GM11168 (cell line): ENCODE results near the gene CMAS.

Experiments
- in situ Hi-C: fragments of 300-500 bp; cut with MboI; formaldehyde crosslinking; loops from one replicate; pipeline ENCODE4 v1.12.0; 2022; ENCODE audit warnings: low sequenced_read_pairs; ENCODE audit not compliant: unreplicated experiment

The CMAS gene

DNA sequence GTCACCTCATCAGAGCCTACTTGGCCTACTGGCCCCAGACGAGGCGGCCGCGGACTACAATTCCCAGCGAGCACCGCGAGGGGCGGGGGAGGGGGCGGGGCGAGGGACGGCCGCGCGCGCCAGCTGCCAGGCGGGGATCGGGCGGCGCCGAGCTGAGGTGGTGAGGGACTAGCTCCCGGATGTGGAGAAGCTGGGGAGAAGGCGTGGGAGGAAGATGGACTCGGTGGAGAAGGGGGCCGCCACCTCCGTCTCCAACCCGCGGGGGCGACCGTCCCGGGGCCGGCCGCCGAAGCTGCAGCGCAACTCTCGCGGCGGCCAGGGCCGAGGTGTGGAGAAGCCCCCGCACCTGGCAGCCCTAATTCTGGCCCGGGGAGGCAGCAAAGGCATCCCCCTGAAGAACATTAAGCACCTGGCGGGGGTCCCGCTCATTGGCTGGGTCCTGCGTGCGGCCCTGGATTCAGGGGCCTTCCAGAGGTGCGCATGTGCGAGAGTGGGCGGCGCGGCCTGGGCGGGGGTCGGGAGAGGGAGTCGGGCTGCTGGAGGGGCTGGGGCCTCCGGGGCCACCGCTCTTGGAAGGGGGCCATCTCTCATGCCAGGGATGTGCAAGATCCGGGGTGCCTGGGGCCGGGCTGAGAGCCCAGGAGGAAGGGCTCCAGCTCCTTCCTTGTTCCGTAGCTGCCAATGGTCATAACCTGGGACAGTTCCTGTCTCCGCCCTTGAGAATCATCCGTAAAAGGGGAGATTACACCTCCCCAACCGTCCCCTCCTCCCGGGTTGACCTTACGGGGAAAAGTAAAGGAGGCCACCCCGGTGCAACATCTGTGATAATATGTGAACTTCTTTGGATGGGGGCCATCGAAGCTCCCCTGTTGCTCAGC, at the start of gene CMAS:
Gene CMAS (plus strand): TSS at position 129 of the 878 bp plus-strand sequence. CDS start 86 bp downstream, at position 215.
- in situ Hi-C loops = no loop called here

DNA sequence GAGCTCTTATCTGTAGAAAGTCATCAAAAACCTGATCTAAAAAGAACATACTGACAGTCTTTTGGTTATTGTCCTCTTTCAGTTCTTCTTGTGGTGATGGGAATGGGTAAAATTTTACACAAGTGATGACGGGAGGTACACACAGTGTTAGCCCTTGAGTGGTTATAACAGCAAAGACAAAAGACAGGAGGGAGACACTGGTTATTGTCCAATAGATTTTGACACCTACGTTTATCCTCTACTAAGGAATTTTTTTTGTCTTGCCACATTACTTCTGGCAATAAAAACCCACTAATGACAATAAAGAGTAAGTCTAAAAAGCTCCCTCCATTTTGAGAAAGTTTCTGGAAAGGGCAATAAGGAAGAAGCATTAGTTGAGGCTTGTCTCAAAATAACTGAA, 47.7 kb upstream of the CMAS start:
- in situ Hi-C loops = no loop called here

- in situ Hi-C loops = no loop called here
Observed at GRCh38 chr12:21998782-21999181, 47.2 kb upstream of the CMAS start.

GRCh38 chr12:22002430-22002829, 43.6 kb upstream of the CMAS start:
- in situ Hi-C loops = loop anchor here (25.0 kb wide), 1 partner anchor 290 kb away; no protein-coding TSS in a partner anchor

GRCh38 chr12:22007794-22008193, 38.2 kb upstream of the CMAS start:
- in situ Hi-C loops = loop anchor here (25.0 kb wide), 1 partner anchor 295 kb away; no protein-coding TSS in a partner anchor

GRCh38 chr12:22008196-22008595, 37.8 kb upstream of the CMAS start:
- in situ Hi-C loops = loop anchor here (25.0 kb wide), 1 partner anchor 296 kb away; no protein-coding TSS in a partner anchor

GRCh38 chr12:22014041-22014782, 31.8 kb upstream of the CMAS start:
- in situ Hi-C loops = loop anchor here (25.0 kb wide), 1 partner anchor 302 kb away; no protein-coding TSS in a partner anchor

DNA sequence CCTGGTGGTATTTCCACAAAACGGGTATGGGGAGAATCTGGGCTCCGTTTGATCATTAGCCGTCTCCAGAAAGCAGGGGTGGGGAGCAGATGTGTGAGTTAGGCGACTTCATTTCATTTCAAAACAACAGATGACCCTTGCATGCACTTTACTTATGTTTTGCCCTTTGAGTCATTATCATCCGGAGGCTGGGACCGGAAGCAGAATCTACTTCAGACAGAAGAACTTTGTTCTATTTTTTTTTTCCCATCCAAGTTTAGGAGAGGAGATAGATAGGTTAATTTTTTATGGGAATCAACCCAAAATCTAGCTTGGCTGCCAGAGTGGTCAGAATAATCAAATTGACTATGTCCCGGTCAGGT, 31.3 kb upstream of the CMAS start:
- in situ Hi-C loops = loop anchor here (25.0 kb wide), 1 partner anchor 302 kb away; no protein-coding TSS in a partner anchor

DNA sequence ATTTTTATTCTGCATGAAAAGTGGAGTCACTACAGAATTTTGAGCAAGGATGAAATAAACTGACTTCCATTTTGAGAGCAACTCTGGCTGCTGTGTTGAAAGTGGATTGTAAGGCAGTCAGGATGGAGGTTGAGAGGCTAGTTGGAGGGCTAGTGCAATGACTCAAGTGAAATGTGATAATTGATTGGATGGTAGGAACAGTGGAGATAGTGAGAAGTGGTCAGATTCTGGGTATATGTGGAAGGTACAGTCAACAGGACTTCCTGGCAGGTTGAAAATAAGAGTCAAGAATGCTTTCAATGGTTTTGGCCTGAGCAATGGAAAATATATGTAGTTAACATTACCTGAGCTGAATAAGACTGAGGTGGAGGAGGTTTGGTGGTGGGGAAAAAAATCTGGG, 29.0 kb upstream of the CMAS start:
- in situ Hi-C loops = loop anchor here (25.0 kb wide), 1 partner anchor 305 kb away; no protein-coding TSS in a partner anchor

DNA sequence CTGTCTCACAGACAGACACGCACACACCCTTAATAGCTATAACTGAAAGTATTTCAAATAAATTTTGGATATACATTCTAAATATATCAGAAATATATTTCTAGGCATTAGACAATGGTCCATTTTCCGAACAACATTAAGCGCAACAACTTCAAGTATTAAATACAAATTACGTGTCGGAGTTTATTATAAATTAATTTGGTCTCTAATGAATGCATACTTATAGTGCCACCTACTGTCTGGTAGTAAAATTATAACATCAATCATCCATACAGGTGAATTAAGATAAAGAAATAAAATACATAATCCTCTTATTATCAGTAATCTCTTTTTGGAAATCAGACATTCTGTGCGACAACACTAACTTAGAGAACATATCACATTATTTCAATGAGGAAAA, 27.2 kb upstream of the CMAS start:
- in situ Hi-C loops = loop anchor here (25.0 kb wide), 1 partner anchor 307 kb away; no protein-coding TSS in a partner anchor

DNA sequence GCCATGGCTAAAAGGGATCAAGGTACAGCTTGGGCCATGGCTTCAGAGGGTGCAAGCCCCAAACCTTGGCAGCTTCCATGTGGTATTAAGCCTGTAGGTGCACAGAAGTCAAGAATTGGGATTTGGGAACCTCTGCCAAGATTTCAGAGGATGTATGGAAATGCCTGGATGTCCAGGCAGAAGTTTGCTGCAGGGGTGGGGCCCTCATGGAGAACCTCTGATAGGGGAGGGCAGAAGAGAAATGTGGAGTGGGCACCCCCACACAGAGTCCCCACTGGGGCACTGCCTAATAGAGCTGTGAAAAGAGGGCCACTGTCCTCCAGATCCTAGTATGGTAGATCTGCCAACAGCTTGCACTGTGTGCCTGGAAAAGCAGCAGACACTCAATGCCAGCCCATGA, 22.5 kb upstream of the CMAS start:
- in situ Hi-C loops = loop anchor here (25.0 kb wide), 1 partner anchor 311 kb away; no protein-coding TSS in a partner anchor

- in situ Hi-C loops = no loop called here
Observed at GRCh38 chr12:22029491-22029890, 16.5 kb upstream of the CMAS start.

DNA sequence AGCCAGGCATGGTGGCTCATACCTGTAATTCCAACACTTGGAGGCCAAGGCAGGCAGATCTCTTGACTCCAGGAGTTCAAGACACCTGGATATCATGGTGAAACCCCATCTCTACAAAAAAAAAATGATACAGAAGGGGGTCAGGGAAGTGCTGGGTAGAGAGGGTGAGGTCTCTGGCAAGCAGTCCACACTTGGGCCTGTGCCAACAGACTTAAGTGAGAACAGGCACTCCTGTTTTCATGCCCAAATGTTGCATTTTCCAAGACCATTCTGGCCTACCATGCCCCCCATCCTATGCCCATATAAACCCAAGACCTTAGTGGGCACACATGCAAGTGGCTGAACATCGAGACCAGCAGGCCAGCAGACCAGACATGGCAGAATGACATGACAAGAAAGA, 16.0 kb upstream of the CMAS start:
- in situ Hi-C loops = no loop called here

DNA sequence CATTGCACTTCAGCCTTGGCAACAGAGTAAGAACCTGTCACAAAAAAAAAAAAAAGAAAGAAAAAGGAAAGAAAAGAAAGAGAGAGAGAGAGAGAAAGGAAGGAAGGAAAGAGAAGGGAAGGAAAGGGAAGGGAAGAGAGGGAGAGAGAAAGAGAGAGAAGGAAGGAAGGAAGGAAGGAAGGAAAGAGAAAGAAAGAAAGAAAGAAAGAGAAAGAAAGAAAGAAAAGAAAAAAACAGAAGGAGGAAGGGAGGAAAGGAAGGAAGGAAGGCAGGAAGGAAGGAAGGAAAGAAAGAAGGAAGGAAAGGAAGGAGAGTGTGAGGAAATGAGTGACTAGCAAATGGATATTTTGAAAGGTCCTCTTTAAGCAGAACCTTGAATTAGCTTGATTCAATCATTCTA, 13.3 kb upstream of the CMAS start:
- in situ Hi-C loops = no loop called here

- in situ Hi-C loops = no loop called here
Observed at GRCh38 chr12:22034709-22035506, 11.1 kb upstream of the CMAS start.

GRCh38 chr12:22037947-22038346, 8.1 kb upstream of the CMAS start:
- in situ Hi-C loops = no loop called here

DNA sequence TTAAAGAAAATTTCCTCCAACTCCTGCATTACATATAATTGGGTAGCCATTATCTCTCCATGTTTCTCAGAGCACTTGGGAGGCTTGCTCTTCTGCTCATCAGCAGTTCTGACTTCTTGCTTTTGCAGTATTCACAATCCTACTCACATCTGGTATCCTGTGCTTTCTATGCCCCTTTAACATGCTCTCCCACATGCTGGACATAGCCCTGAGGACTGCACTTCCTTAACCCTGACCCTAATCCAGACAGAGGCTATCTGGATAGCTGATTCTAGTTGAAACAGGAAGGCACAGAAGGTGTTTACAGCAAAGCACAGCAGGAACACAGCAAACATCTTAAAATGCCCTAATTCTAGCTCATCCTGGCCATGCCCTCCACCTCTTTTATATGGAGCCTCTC, 7.3 kb upstream of the CMAS start:
- in situ Hi-C loops = no loop called here

DNA sequence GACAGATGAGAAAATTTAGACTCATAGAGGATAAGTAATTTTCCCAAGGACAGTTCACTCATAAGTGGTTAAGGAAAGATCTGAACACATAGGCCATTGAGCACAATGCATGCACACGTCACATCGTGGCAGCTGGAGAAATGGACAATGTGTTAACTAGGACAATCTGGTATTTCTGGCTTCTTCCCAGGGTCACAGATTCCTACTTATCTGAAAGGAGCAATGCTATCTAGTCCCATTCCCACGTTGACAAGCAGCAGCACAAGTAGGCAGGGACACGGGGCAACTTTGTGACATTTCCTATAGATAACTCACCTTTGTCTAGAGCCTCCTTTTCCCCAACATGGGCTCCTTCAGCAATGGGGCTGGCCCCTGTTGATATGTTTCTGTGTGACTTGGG, 6.7 kb upstream of the CMAS start:
- in situ Hi-C loops = no loop called here

- in situ Hi-C loops = no loop called here
Observed at GRCh38 chr12:22042976-22043669, 2.9 kb upstream of the CMAS start.

DNA sequence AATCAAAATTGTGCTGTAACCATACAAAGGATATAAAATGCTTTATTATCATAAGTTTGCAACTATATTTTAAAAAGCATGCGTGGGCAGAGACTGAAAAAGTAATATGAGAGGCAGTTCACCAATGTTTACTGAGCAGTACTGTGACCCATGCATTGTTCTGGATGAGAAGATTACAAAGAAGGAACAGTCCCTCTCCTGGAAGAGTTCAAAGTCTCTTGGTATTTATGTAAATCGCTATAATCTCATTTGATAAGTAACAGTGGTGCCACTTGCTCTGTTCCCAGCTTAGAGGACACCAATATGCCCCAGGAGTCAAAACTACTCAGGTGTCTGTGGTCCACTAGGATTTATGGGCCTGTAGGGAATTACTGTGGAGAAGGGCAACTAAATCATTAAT, 2.1 kb upstream of the CMAS start:
- in situ Hi-C loops = no loop called here
